ENCODE measurements around the gene FOXK1. TPM values are rescaled to one million over a fixed set of nuclear protein-coding genes. Genes with fewer than 3 reads are reported as not detected.
A peak's percentile ranks its signal among the peaks of the same experiment; 100 is the strongest.

The FOXK1 gene
- total and polyA plus RNA-seq, 9 of the 15 experiments (the other 6 are each of a cell fraction or from before 2014, with no cell fraction given) = 0.32 to 45.5 (median 8.1) TPM

GRCh38 chr7:4715410-4715776 lies 33.3 kb downstream of the FOXK1 start:
- Histone ChIP-seq H3K4me1 (replicated peaks in 1 of 2; ENCODE audit: control insufficient read depth in 2 of 2, insufficient read depth in 2 of 2, low read length in 2 of 2) (peaks cover 14 to 35% of the 10 kb centered on the region in 2 experiments; a peak in 4 of 5 replicates), H3K27ac (ENCODE audit: extremely low read depth, low read depth, low read length) (no peak overlapping the region), H3K27me3 (ENCODE audit: control insufficient read depth in 2 of 2, insufficient read depth in 2 of 2, low read length in 2 of 2) (no peaks in the 10 kb centered on the region), H3K79me2 (ENCODE audit: control insufficient read depth, insufficient read depth, low read length) (peaks cover 79% of the 10 kb centered on the region), H2AFZ (ENCODE audit: low read depth, low read length) (no peak overlapping the region), H3K9me1 (ENCODE audit: control insufficient read depth, insufficient read depth, low read length) (peaks cover 13% of the 10 kb centered on the region), H4K20me1 (replicated peaks; ENCODE audit: control insufficient read depth, insufficient read depth, low read length) (peaks cover 31% of the 10 kb centered on the region), H3K9ac (ENCODE audit: insufficient read depth in 1 of 2, low read depth in 2 of 2, low read length in 2 of 2) (no peak overlapping the region), H3K4me3 (no peak overlapping the region), H3K4me2 (ENCODE audit: insufficient read depth, low read length) (no peak overlapping the region), H3K36me3 (ENCODE audit: control insufficient read depth, insufficient read depth, low read length) (peaks cover 39% of the 10 kb centered on the region; the same call in 2 of the 3 replicates), H3K9me3 (replicated peaks; ENCODE audit: control insufficient read depth, insufficient read depth, low read depth, low read length) (peaks cover 4% of the 10 kb centered on the region)
- ChIA-PET POLR2A (no interaction called here), CTCF (ENCODE audit: low intra/inter-chr PET ratio) (no interaction called here)
- ATAC-seq (no peak), DNase-seq (ENCODE audit: extremely low read depth in 1 of 4, low spot score in 3 of 4) (no peak), FAIRE-seq (peak; percentile 6)
- intact Hi-C loops (cut with micrococcal nuclease) = no loop called here
- WGBS (ENCODE audit: insufficient coverage, low coverage, missing lambda C conversion rate) = 95% methylated on average over 8 of the region's 13 CpGs
- in situ Hi-C loops (cut with MboI) = no loop called here
- no TSS peak for BruUV-seq (replicated peaks)
- no peak for TF ChIP-seq GABPB2 (CRISPR knock-in tag; conservative IDR thresholded peaks at IDR 0.05)
- TF ChIP-seq GTF3C2 (IDR thresholded peaks at IDR 0.05; ENCODE audit: borderline replicate concordance, extremely low read depth, insufficient read length) = no peak
- no peak for TF ChIP-seq NFYB (IDR thresholded peaks at IDR 0.05; ENCODE audit: extremely low read depth, insufficient read length)
- TF ChIP-seq ZNF589 (CRISPR knock-in tag; IDR thresholded peaks at IDR 0.05; ENCODE audit: low read depth) = no peak
- no peak for TF ChIP-seq PCBP2 (IDR thresholded peaks at IDR 0.05; ENCODE audit: low read depth, low read length, poor library complexity, severe bottlenecking)
- TF ChIP-seq ZBTB43 (CRISPR knock-in tag; IDR thresholded peaks at IDR 0.05) = no peak
- TF ChIP-seq STAT6 (CRISPR knock-in tag; IDR thresholded peaks at IDR 0.05) = no peak
- no peak for TF ChIP-seq ZBTB34 (CRISPR knock-in tag; IDR thresholded peaks at IDR 0.05)
- no peak for TF ChIP-seq HIVEP1 (CRISPR knock-in tag; IDR thresholded peaks at IDR 0.05)
- no peak for TF ChIP-seq KLF10 (CRISPR knock-in tag; IDR thresholded peaks at IDR 0.05)
- TF ChIP-seq CLOCK (CRISPR knock-in tag; IDR thresholded peaks at IDR 0.05; ENCODE audit: borderline replicate concordance) = no peak

Data from K562 (cell line).